GM12878 (cell line): ENCODE measurements around the gene TMEM45A.

Source experiments
- CTCF ChIP-seq, 3 experiments: IDR thresholded peaks in 2 of 3; conservative IDR thresholded peaks in 1 of 3; 2 replicates each; pipeline ENCODE4 v1.5.1; 2011; ENCODE audit warnings: low read depth in 3 of 3, low read length in 3 of 3, mild to moderate bottlenecking in 3 of 3, control low read depth in 2 of 3, moderate library complexity in 2 of 3, inconsistent platforms in 1 of 3, mixed read lengths in 1 of 3; ENCODE audit not compliant: control insufficient read depth in 2 of 3, insufficient read depth in 1 of 3; ENCODE audit errors: extremely low read depth in 1 of 3
- POLR2AphosphoS5 ChIP-seq: IDR thresholded peaks from 2 replicates; pipeline ENCODE4 v1.6.1; 2011; ENCODE audit warnings: mild to moderate bottlenecking, low read length, inconsistent platforms
- TAF1 ChIP-seq: IDR thresholded peaks from 2 replicates; pipeline ENCODE4 v1.6.1; 2011; ENCODE audit warnings: mild to moderate bottlenecking, low read depth, low read length, borderline replicate concordance
- TCF12 ChIP-seq: IDR thresholded peaks from 2 replicates; pipeline ENCODE4 v1.6.1; 2011; ENCODE audit warnings: low read depth, mild to moderate bottlenecking, low read length
- ZNF274 ChIP-seq: IDR thresholded peaks from one replicate; pipeline ENCODE4 v1.8.0; 2011; ENCODE audit not compliant: insufficient read length, insufficient read depth
- TF ChIP-seq, protein P1 (sequence below): IDR thresholded peaks from 2 replicates; pipeline ENCODE4 v1.6.1; 2012; ENCODE audit warnings: mild to moderate bottlenecking, low read depth, low read length

- no peak for TF ChIP-seq ZNF274
- TF ChIP-seq TCF12 = no peak
- no peak for TF ChIP-seq POLR2AphosphoS5
- TF ChIP-seq CTCF (IDR thresholded peaks at IDR 0.05 in 2 of 3, conservative IDR thresholded peaks at IDR 0.05 in 1 of 3; ENCODE audit: control insufficient read depth in 2 of 3, extremely low read depth in 1 of 3, insufficient read depth in 1 of 3, low read depth in 3 of 3, low read length in 3 of 3) = no peak
- no peak for TF ChIP-seq TAF1
- TF ChIP-seq, protein P1, sequence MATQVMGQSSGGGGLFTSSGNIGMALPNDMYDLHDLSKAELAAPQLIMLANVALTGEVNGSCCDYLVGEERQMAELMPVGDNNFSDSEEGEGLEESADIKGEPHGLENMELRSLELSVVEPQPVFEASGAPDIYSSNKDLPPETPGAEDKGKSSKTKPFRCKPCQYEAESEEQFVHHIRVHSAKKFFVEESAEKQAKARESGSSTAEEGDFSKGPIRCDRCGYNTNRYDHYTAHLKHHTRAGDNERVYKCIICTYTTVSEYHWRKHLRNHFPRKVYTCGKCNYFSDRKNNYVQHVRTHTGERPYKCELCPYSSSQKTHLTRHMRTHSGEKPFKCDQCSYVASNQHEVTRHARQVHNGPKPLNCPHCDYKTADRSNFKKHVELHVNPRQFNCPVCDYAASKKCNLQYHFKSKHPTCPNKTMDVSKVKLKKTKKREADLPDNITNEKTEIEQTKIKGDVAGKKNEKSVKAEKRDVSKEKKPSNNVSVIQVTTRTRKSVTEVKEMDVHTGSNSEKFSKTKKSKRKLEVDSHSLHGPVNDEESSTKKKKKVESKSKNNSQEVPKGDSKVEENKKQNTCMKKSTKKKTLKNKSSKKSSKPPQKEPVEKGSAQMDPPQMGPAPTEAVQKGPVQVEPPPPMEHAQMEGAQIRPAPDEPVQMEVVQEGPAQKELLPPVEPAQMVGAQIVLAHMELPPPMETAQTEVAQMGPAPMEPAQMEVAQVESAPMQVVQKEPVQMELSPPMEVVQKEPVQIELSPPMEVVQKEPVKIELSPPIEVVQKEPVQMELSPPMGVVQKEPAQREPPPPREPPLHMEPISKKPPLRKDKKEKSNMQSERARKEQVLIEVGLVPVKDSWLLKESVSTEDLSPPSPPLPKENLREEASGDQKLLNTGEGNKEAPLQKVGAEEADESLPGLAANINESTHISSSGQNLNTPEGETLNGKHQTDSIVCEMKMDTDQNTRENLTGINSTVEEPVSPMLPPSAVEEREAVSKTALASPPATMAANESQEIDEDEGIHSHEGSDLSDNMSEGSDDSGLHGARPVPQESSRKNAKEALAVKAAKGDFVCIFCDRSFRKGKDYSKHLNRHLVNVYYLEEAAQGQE = no peak
These were observed 48.4 kb downstream of the TMEM45A start for GRCh38 chr3:100540791-100541334.
